GM21737 (cell line): ENCODE results near the gene KNCN.

ENCODE experiments used
- ATAC-seq: cut with Tn5 transposase; IDR thresholded peaks from one replicate; pipeline ENCODE4 v1.9.1; 2021; ENCODE audit warnings: mild to moderate bottlenecking, moderate library complexity; ENCODE audit not compliant: unreplicated experiment

Gene KNCN

DNA sequence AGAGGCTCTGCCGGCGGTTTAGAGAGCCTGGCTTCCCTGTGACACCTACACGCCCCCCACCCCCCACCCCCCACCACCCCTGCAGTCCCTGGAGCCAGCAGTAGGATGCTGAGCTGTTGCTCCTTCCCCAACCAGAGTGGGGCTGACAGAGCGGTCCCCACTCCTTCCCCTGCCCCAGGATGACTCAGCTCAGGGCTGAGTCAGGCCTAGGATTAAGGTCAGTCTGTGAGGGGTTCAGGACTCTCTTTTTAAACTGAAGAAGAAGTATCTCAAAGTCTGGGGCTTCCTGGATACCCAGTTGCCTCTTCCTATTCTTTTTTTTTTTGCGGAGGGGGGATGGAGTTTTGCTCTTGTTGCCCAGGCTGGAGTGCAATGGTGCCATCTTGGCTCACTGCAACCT lies 42.7 kb downstream of the KNCN start:
- no peak for ATAC-seq

- ATAC-seq, result no peak
Observed at GRCh38 chr1:46506470-46507219, 44.8 kb downstream of the KNCN start.

- ATAC-seq, result no peak
Observed at GRCh38 chr1:46503421-46503820, 48.0 kb downstream of the KNCN start.

- ATAC-seq, result no peak
Observed at GRCh38 chr1:46501528-46501927, 49.9 kb downstream of the KNCN start.

DNA sequence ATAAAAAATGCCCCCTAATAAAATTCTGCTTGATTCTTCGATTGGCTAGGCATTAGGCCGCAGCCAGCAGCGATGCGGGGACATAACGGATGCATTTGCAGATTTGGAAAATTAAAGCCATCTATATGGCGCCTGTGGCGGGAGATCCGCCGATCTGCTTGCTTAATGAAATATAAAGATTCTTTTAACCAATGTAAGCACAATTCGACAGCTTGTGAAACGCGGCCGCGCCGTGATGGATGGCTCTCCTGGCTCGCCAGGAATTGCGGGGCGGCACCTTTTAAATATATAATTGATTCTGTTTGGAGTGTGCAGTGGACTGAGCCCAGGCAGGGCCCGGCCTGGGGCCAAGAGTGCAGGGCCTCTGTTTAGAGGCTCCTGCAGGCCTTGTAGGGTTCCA lies 53.8 kb downstream of the KNCN start:
- no peak for ATAC-seq

GRCh38 chr1:46497020-46497419 lies 54.4 kb downstream of the KNCN start:
- no peak for ATAC-seq

DNA sequence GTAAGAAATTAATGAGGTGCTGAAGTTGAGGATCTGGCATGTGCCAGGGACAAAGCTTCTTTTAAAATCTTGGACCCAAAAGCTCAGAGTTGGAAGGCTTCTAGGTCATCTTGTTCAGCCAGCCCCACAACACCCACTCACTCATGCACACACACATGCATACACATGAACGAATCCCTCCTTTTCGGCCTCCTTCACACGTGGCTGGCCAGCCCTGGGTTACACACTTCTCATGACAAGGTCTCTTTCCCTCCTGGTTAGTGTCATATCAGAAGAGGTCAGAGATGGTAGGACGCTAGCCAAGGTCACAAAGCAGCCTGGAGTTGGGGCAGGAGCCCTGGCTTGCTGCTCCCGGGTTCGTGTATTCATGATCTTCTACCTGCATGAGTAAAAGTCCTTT lies 54.9 kb downstream of the KNCN start:
- no peak for ATAC-seq

DNA sequence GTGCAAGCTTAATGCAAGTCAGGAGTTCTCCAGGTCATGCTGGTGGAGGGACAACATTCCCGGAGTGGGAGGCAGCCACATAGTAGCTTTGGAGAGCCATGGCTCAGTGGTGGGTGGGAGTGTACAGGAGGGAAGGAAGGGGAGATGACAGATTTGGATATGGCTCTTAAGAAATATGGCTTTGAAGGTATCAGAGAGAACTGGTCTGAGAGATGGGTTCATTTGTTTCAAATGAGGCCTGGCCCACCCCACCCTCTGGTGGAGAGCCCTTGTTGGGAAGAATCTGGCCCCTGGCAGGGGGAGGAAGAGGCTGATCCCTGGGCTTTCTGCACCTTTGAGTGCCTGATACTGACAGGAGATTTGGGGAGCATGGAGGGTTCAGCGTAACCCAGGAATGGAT lies 55.7 kb downstream of the KNCN start:
- no peak for ATAC-seq
